Stimulated activated CD8-positive, alpha-beta memory T cell treated with anti-CD3 and anti-CD28 coated beads, Interleukin-15, amount 100 ng/mL, for 4 hours (primary cell): ENCODE results near the gene TPM4.

Source experiments
- DNase-seq, 2 donors: peaks; one replicate each; pipeline ENCODE4 v3.0.0-alpha.2; 2020; ENCODE audit warnings: low read depth in 2 of 2

Gene TPM4

GRCh38 chr19:16041991-16042386 lies 34.3 kb upstream of the TPM4 start:
- DNase-seq = no peak

DNA sequence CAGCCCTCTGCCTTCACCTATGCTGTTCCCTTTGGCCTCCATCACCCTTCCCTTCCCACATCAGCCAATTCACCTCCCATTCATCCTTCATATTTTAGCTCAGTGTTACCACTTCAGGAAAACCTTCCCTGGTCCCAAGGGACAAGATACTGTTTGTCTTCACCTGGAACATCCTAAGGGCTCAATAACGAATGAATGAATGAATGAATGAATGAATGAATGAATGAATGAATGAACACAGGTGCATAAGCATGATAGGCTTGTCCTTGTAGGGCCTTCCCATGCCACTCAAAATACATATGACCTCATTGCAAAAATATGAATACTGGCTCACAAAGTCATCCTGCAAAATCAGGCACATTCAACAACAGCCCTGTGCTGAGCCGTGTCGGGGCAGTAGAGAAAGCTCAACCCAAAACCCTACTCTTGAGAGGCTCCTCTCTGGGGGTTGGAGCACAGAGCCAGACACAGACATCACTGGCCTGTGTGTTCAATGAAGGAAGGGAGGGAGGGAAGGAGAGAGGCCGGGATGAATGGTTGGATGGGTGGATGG lies 33.7 kb upstream of the TPM4 start:
- no peak for DNase-seq

- DNase-seq = no peak
These were observed 33.0 kb upstream of the TPM4 start for GRCh38 chr19:16043156-16043757.

DNA sequence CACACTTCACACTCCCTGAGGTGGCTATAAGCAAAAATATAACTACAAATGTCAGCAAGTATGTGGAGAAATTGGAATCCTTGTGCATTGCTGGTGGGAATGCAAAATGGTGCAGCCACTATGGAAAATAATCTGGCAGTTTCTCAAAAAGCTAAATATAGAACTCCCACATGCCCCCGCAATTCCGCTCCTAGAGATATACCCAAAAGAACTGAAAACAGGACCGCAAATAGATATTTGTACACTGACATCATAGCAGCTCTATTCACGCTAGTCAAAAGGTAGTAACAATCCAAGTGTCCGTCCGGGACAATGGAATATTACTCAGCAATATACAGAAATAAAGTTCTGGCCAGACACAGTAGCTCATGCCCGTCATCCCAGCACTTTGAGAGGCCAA lies 31.5 kb upstream of the TPM4 start:
- DNase-seq = no peak

- no peak for DNase-seq
These were observed 31.1 kb upstream of the TPM4 start for GRCh38 chr19:16045171-16045570.

- DNase-seq = no peak
These were observed 30.4 kb upstream of the TPM4 start for GRCh38 chr19:16045893-16046292.

GRCh38 chr19:16048583-16048982 lies 27.7 kb upstream of the TPM4 start:
- no peak for DNase-seq

DNA sequence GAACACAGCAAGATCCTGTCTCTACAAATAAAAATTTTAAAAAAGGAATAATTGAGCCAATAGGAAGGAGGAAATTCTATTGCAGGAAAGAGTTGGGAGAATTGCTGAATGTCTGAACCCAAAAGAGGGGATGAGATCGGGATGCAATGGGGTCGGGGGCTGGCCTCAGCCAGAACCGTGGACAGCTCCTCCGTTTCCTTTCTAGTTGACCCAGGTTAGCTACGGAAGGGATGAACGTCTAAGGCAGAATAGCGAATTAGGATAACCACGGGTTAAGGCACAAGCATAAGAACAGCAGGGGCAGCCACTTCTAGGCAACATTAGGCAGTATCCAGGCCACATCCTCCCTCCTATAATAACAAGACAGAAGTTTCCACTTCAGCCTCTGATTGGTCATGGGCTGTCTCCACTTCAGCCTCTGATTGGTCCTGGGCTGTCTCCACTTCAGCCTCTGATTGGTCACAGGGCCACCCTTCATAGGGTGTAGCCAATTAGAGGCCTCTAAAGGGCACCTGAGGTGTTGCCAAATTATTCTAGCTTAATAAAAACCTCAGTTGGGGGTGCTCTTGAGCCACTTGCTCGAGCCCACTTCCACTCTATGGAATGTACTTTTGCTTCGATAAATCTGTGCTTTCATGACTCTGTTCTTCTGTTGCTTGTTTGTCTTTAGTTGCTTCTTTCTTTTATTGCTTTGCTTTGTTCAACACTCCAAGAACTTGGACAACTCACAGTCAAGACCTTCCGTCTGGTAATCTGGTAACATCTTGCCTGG lies 24.9 kb upstream of the TPM4 start:
- DNase-seq = no peak

DNA sequence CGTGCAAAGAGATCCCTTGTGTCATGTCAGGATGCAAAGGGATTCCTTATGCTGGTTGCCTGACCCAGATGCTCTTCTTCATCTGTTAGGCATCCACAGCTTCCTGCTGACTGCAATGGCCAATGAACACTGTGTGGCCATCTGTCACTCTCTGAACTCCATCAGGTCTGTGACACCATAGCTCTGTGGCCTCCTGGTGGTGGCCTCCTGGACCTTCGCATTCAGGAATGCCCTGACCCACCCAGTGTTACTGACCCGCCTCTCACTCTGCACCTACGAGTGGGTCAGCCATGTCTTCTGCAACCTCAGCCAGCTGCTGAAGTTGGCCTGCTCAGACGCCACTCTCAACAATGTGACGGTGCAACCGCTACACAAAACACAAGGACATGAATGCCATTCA lies 23.9 kb upstream of the TPM4 start:
- DNase-seq = no peak

GRCh38 chr19:16057062-16057461 lies 19.2 kb upstream of the TPM4 start:
- DNase-seq = no peak

DNA sequence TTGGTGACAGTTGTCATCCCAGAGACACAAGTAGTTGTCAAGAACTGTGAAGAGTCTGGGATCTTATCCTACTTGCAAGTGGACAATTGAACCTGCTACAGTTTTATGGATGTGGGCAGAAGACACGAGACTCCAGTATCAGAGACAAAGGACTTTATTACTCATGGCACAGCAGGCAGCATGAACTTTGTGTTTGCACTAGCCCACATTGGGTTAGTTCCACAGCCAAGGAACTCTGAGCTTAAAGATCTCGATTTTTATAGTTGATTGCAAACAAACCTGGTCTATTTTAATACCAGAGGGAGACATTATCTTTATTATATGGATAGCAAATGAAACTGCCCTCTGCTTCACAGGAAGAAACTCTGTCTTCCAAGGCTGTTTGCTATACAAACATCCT lies 16.0 kb upstream of the TPM4 start:
- no peak for DNase-seq

DNA sequence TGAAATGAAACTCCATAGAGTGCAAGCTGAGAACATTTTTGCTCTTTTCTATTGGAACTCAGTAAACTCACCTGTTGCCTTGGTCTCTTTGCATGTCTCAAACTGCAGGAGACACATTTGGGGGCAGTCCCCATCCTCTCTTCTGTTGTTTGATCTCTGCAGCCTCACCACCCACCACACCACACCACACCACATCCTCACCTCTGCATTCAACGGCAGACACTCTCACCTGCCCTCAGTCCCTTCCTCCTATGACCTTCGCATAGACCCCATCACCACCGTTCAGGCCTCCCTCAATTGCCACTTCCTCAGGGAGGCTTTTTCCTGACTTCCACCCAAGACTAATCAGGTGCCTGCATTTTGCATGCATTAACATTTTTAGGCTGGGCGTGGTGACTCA lies 14.4 kb upstream of the TPM4 start:
- DNase-seq = no peak

GRCh38 chr19:16062789-16063188 lies 13.5 kb upstream of the TPM4 start:
- no peak for DNase-seq

DNA sequence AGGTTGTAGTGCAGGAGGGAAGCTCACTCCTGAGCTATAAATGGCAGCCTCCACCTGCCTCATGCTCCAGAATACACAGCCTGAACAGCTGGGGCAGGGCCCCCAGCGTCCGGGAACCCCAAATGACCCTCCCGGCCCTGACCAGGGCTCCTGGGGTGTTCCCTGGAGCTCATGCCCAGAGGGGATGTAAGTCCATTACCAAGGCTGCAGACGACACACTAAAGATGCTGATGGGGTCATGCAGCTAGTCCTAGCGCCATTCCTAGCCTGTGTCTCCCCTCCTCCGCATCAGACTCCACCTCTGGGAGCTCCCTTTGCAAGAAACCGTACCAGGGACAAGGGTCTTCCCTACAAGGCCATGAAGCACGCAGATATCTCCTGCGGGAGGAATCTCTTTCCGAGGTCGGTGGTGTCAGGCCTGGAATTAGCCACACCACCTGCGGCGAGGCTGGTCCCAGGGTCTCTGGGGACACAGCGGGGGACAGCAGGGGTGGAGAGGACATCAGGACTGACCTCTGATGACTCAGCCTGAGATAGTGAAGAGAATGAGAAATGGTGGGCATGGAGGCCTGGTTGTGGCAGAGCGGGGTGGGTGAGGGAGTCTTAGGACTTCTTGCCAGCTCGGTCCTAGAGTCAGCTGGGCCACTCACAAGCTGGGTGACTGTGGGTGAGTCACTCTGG lies 11.9 kb upstream of the TPM4 start:
- no peak for DNase-seq

GRCh38 chr19:16066611-16067104 lies 9.6 kb upstream of the TPM4 start:
- DNase-seq = no peak

DNA sequence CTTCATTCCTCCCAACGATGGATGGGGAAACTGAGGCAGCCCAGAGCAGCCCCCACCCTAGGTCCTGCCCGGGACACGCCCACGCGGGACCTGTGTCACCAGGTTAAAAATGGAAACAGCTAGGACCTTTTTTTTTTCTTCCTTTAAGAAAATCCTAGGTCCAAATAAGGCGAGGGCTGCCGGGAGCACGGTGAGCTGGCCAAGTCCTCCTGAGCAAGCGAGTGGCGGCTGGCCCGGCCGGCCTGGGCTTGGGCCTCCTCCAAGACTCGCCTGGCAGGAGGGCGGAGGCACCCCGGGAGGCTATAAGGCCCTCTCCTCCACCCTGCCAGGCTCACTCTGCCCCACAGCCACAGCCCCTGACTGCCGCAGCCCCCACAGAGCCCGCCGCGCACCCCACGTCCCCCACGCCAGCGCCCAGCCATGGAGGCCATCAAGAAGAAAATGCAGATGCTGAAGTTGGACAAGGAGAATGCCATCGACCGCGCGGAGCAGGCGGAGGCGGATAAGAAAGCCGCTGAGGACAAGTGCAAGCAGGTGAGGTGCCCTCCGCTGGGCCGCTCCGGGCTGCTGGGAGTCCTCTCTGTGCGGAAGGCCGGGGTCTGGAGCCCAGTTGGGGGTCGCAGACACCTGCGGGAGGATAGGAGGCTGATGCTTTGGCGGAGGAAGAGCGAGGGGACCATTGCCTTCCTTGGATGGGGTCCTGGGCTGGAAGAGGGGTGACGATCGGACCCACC lies 8.9 kb upstream of the TPM4 start:
- no peak for DNase-seq

DNA sequence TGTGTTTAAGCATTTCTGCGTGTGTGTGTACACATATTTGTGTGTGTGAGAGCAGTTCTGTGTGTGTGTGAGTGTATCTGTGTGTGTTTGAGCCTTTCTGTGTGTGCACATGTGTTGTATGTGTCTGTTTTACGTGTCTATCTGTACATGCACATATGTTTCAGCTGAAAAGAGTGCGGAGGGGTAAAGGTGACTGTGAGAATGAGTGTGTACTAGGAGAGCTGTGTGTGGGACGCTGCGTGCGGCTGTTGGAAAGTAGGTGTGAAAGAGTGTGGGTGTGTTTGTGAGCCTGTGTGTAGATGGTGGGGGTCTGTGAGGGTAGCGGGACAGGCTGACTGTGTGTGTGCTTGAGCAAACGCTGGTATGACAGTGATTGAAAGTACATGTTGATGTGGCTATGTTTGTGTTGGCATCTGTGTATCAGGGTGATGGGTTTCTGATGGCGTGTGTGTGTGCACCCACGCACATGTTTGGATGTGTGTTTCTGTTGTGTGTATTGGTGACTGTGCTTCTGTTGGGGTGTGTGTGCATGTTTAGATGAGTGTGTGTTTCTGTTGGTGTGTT lies 7.5 kb upstream of the TPM4 start:
- DNase-seq = no peak

DNA sequence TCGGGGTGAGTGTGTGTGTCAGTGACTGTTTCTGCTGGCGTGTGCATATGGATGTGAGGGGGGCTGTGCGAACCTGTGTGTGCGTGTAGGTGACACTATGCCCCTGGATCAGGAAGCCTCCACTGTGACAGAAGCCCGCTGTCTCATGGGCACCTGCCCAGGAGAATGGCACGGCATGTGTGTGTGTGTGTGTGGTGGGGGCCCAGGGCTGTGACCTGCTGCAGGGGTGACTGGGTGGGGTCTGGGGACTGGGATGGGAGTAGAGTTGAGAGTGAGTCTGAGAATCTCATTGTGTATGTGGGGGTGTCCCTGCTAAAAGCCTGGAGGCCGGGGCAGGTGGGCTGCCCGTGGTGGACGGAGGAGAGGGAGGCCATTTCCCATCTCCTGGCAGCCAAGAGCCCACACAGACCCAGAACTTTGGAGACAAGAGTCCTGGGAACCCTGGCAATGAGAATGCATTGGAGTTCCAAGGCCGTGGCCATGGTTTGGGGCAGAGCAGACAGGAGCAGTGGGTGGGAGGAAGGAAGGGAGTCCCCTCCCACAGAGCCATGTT lies 6.4 kb upstream of the TPM4 start:
- no peak for DNase-seq

DNA sequence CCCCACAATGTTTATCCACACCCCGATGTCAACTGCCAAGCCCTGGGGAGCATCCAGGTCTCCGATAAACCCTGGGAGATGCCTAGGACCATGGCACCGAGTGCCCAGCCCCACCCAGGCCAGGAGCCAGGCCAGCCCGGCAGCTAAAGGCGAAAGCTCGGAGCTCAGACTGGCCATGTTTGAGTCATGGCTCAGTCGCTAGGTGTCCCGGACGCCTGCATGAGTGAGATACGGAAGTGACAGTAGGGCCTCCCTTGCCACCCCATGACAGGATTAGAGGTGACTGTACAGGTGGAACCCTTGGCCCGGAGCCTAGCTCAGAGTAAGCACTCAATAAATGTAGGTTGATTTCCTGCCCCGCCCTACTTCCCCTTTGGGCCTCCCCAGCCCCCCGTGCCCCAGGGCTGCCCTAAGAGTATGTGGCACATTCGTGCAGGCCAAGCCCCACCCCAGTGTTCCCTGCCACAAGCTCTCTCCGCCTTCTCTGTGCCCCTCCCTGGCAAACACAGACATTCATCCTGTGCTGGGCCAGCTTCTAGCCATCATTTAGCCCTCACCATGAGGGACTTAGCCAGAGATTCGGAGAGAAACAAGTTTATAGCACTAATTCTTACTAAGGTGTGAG lies 5.8 kb upstream of the TPM4 start:
- peak; percentile 56 to 82 for DNase-seq

DNA sequence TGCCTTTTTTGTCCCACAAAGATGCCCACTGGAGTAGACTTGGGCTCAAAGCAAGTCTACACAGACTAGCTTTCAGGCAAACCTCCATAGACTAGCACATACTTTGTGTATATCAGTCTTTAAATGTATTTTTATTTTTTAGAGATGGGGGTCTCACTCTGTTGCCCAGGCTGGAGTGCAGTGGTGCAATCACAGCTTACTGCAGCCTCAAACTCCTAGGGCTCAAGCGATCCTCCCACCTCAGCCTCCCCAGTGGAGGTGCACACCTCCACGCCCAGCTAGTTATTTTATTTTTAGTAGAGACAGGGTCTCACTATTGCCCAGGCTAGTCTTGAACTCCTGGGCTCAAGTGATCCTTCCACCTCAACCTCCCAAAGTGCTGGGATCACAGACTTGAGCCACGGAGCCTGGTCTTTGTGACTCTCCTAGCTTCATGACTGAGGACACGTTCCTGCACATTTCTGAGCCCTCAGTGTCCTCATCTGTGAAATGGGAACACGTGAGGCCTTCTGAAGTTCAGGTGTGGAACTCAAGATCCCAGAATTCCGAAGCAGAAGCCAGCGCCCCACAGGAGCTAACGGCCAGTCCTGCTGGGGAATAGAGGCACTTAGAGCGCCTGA lies 5.1 kb upstream of the TPM4 start:
- DNase-seq = no peak
